OCI-LY7 (cell line): Measurements from ENCODE around the gene POLR2F. TPM values are rescaled to one million over a fixed set of nuclear protein-coding genes. Genes with fewer than 3 reads are reported as not detected.

Experiments used
- BruUV-seq: library from RNA; stranded (reverse); fragments of 400-500 nt; replicated peaks from 2 replicates; lab custom pipeline; 2021; lab: Mats Ljungman, UMichigan
- CTCF ChIA-PET: fragments of 300-600 bp; sonication (Branson Sonifier 250); formaldehyde crosslinking; loops from one replicate; lab custom pipeline; 2022; ENCODE audit warnings: antibody characterized with exemption; ENCODE audit not compliant: unreplicated experiment; lab: Charles Lee
- POLR2A ChIA-PET: fragments of 300-600 bp; sonication (Branson Sonifier 250); formaldehyde crosslinking; loops from one replicate; lab custom pipeline; 2022; ENCODE audit warnings: antibody characterized with exemption; lab: Charles Lee
- DNase-seq: peaks from one replicate; pipeline ENCODE4 v3.0.0-alpha.2; 2015; ENCODE audit warnings: low spot score
- H2AFZ ChIP-seq: fragments of 200-600 bp; sonication (generic), shearing (Covaris generic); 2 replicates; pipeline ENCODE4 v1.6.1; 2014; ENCODE audit warnings: mild to moderate bottlenecking, antibody characterized with exemption, low read length, moderate library complexity
- H3K27ac ChIP-seq: fragments of 200-600 bp; sonication (generic); 2 replicates; pipeline ENCODE4 v1.5.1; 2014; ENCODE audit warnings: mixed run types, low read depth, mild to moderate bottlenecking, moderate library complexity, low read length, inconsistent platforms; ENCODE audit not compliant: poor library complexity, severe bottlenecking
- H3K36me3 ChIP-seq: fragments of 200-600 bp; sonication (generic); 2 replicates; pipeline ENCODE4 v1.6.1; 2014; ENCODE audit warnings: mild to moderate bottlenecking, antibody characterized with exemption, low read length, moderate library complexity, mixed read lengths; ENCODE audit not compliant: insufficient read depth
- H3K4me1 ChIP-seq: fragments of 200-600 bp; sonication (generic); 2 replicates; pipeline ENCODE4 v1.5.1; 2014; ENCODE audit warnings: mild to moderate bottlenecking, low read length; ENCODE audit not compliant: insufficient read depth, poor library complexity, severe bottlenecking
- H3K4me2 ChIP-seq: fragments of 200-600 bp; sonication (generic); 2 replicates; pipeline ENCODE4 v1.6.1; 2014; ENCODE audit warnings: mild to moderate bottlenecking, low read length
- H3K4me3 ChIP-seq: fragments of 200-600 bp; sonication (generic); 2 replicates; pipeline ENCODE4 v1.5.1; 2014; ENCODE audit warnings: mild to moderate bottlenecking, low read depth, low read length; ENCODE audit not compliant: poor library complexity, severe bottlenecking
- H3K79me2 ChIP-seq: fragments of 200-600 bp; sonication (generic); 2 replicates; pipeline ENCODE4 v1.6.1; 2016; ENCODE audit warnings: low read depth, mild to moderate bottlenecking, low read length, moderate library complexity, mixed read lengths; ENCODE audit not compliant: insufficient read depth
- H3K9me2 ChIP-seq: fragments of 200-600 bp; sonication (generic); 2 replicates; pipeline ENCODE4 v1.6.1; 2016; ENCODE audit warnings: mild to moderate bottlenecking, low read length, mixed read lengths; ENCODE audit not compliant: insufficient read depth
- H3K9me3 ChIP-seq: fragments of 200-600 bp; sonication (generic); 2 replicates; pipeline ENCODE4 v1.6.1; 2014; ENCODE audit warnings: mild to moderate bottlenecking, mixed run types, low read length, mixed read lengths
- H4K20me1 ChIP-seq: fragments of 200-600 bp; sonication (generic); 2 replicates; pipeline ENCODE4 v1.6.1; 2014; ENCODE audit warnings: mild to moderate bottlenecking, antibody characterized with exemption, low read length, moderate library complexity, mixed read lengths; ENCODE audit not compliant: insufficient read depth
- EZH2phosphoT487 ChIP-seq: fragments of 200-600 bp; sonication (generic); IDR thresholded peaks from 2 replicates; pipeline ENCODE4 v1.6.1; 2018; ENCODE audit warnings: low read depth, borderline replicate concordance, mild to moderate bottlenecking, mixed run types, antibody characterized with exemption, low read length, moderate library complexity, mixed read lengths
- intact Hi-C: fragments of 100-400 bp; cut with micrococcal nuclease; formaldehyde crosslinking; loops from one replicate; pipeline ENCODE4 v1.10.0; 2022; ENCODE audit not compliant: unreplicated experiment
- total RNA-seq, 2 experiments: library from RNA; depleted of rRNA in 1 of 2; stranded (reverse); fragments of >200 nt in 1 of 2; shearing (Covaris generic) in 1 of 2; gene quantifications; 2 replicates each; pipeline ENCODE4 v1.2.3, GENCODE V29; 2014 to 2022
- TF ChIP-seq, protein P1 (sequence below): fragments of 200-600 bp; sonication (generic); conservative IDR thresholded peaks from 2 replicates; pipeline ENCODE4 v1.5.1; 2014; ENCODE audit warnings: mild to moderate bottlenecking, antibody characterized with exemption, low read length, moderate library complexity, mixed read lengths

Gene POLR2F
- total RNA-seq, 2 experiments from 2014 or later, result 71.2 to 85.9 TPM

DNA sequence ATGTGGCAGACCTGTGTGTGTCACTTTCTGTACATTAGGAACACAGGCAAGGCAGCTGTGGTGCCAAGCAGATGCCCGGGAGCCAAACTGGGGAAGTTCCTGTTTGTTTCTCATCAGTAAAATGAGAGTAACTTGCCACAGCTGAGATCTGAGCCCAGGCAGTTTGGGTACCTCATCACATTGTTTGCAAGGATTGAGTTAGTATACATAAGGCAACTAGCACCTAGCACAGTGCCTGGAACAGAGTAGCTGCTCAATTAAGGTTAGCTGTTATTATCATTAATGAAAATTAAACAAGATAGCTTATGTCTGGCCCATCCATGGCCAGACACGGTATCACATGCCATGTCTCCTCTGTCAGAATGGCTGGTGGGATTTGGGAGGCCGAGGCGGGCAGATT lies 23.0 kb downstream of the POLR2F start:
- Histone ChIP-seq H3K9me2 (no peaks in the 10 kb centered on the region), H3K9me3 (no peaks in the 10 kb centered on the region), H3K27ac (no peak overlapping the region), H4K20me1 (no peaks in the 10 kb centered on the region), H3K4me3 (no peak overlapping the region), H3K79me2 (no peaks in the 10 kb centered on the region), H2AFZ (no peak overlapping the region), H3K36me3 (no peaks in the 10 kb centered on the region), H3K4me2 (no peak overlapping the region), H3K4me1 (no peaks in the 10 kb centered on the region)
- ChIA-PET CTCF (no interaction called here), POLR2A (interaction anchor here (0.5 kb wide), 1 partner anchor 11 kb away, joined by 3 read pairs; no protein-coding TSS in a partner anchor)
- TF ChIP-seq, protein P1, sequence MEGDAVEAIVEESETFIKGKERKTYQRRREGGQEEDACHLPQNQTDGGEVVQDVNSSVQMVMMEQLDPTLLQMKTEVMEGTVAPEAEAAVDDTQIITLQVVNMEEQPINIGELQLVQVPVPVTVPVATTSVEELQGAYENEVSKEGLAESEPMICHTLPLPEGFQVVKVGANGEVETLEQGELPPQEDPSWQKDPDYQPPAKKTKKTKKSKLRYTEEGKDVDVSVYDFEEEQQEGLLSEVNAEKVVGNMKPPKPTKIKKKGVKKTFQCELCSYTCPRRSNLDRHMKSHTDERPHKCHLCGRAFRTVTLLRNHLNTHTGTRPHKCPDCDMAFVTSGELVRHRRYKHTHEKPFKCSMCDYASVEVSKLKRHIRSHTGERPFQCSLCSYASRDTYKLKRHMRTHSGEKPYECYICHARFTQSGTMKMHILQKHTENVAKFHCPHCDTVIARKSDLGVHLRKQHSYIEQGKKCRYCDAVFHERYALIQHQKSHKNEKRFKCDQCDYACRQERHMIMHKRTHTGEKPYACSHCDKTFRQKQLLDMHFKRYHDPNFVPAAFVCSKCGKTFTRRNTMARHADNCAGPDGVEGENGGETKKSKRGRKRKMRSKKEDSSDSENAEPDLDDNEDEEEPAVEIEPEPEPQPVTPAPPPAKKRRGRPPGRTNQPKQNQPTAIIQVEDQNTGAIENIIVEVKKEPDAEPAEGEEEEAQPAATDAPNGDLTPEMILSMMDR, result no peak
- TF ChIP-seq EZH2phosphoT487, result no peak
- BruUV-seq, result no TSS peak
- DNase-seq, result no peak
- intact Hi-C loops, result no loop called here

DNA sequence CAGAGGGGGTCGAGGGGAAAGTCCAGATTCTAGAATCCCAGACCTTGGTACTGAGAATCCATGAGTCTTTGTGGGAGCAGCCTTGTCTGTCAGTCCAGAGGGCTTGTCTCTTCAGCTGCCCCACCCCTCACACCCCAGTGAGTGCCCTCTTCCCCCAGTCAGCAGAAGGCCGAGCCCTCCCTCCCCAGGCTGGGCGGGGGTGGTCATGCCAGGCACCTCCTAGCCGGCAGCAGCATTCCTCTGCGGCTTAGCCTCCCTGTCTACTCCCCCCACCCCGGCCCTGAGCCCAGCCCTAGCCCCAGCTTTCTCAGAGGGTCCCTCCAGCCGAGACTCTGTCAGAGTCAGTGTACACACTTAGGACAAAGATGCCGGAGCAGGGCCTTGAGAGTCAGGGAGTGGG lies 26.3 kb downstream of the POLR2F start:
- Histone ChIP-seq H2AFZ (no peak overlapping the region), H3K27ac (no peak overlapping the region), H3K9me2 (no peaks in the 10 kb centered on the region), H3K4me3 (no peak overlapping the region), H3K36me3 (no peaks in the 10 kb centered on the region), H3K9me3 (no peaks in the 10 kb centered on the region), H3K4me1 (no peaks in the 10 kb centered on the region), H3K4me2 (no peak overlapping the region), H3K79me2 (no peaks in the 10 kb centered on the region), H4K20me1 (no peaks in the 10 kb centered on the region)
- TF ChIP-seq EZH2phosphoT487, result no peak
- TF ChIP-seq, protein P1, result no peak
- DNase-seq, result no peak
- POLR2A ChIA-PET, result no interaction called here
- no TSS peak for BruUV-seq
- intact Hi-C loops, result no loop called here
- CTCF ChIA-PET, result interaction anchor here (0.5 kb wide), 1 partner anchor 1049 kb away, joined by 3 read pairs; no protein-coding TSS in a partner anchor

DNA sequence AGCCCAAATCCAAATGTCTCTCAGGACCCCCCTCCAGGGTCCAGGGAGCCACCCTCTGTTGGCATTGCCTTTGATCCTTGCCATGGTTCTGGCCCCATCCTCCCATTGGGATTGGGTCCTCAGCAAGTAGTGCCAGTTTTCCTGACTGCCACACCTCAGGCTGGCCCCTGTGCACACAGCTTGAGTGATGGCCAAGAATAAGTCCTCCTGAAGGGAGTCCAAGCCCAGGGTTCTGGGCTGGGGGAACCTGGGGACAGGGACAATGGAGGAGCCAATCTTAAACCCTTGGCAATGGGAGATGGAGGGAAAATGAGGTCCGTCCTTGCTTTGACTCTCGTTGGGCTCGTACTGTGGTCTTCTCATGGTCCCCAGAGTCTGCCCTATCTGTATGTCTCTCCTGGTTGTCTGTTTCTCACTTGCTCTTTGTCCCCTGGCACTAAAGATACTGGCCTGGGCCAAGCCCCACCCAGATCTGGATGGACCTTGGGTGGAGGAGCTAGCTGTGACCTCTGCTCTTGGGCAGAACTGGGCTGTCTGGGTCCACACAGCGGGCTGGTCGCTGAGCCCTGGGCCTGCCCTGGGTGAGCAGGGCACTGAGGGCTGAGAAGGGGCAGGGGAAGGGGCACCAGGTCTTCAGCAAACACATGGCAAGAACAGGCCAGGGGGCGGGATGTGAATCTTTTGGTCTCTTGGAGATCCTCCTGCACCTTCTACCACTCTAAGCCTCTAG lies 27.9 kb downstream of the POLR2F start:
- ChIA-PET CTCF (no interaction called here), POLR2A (no interaction called here)
- DNase-seq, result no peak
- TF ChIP-seq, protein P1, result no peak
- TF ChIP-seq EZH2phosphoT487, result no peak
- Histone ChIP-seq H3K9me2 (no peaks in the 10 kb centered on the region), H3K9me3 (no peaks in the 10 kb centered on the region), H3K4me2 (no peak overlapping the region), H3K4me3 (no peak overlapping the region), H3K79me2 (no peaks in the 10 kb centered on the region), H3K27ac (no peak overlapping the region), H4K20me1 (no peaks in the 10 kb centered on the region), H3K4me1 (no peaks in the 10 kb centered on the region), H2AFZ (no peak overlapping the region), H3K36me3 (no peaks in the 10 kb centered on the region)
- intact Hi-C loops, result no loop called here
- BruUV-seq, result no TSS peak
